Activated CD8-positive, alpha-beta memory T cell treated with anti-CD3 and anti-CD28 coated beads, Interleukin-2, amount 50 U/mL, for 1 hour (primary cell): ENCODE data around the gene IFT52.
"Not testable (repeated sequence)": the region's sequence is repeated elsewhere in the genome, so short reads cannot be mapped to it uniquely, and the experiment has no call there.

Experiments used
- DNase-seq: peaks from one replicate; pipeline ENCODE4 v3.0.0-alpha.2; 2020; ENCODE audit errors: extremely low read depth

The IFT52 gene

GRCh38 chr20:43650997-43651525 is 60.3 kb downstream of the IFT52 start:
- no peak for DNase-seq

GRCh38 chr20:43651650-43652184 is 61.0 kb downstream of the IFT52 start:
- not testable (repeated sequence) for DNase-seq

DNA sequence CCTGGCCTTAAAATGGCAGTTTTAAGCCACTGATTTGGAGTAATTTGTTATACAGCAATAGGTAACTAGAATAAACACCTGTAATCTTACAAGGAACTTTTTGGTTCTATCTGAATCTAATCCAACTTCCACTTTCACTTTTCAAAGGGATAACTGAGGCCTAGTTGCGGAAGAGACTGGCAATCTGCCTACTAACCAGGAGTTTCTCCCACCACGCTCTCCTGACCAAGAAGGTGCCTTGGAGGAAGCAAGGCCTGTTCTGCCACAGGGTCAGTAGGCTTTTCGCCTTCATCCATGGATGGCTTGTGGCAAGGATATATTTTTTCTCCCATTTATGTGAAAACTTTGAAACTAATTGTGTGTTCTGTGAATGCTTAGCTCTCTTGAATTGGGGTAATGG is 63.2 kb downstream of the IFT52 start:
- DNase-seq = no peak

DNA sequence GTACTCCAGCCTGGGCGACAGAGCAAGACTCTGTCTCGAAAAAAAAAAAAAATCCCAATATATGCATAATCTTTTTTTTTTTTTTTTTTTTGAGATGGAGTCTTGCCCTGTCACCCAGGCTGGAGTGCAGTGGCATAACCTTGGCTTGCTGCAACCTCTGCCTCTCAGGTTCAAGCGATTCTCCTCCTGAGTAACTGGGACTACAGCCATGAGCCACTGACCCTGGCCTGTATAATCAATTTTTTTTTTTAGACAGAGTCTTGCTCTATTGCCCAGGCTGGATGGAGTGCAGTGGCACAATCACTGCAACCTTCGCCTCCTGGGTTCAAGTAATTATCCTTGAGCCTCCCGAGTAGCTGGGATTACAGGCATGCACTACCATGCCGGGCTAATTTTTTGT is 64.4 kb downstream of the IFT52 start:
- not testable (repeated sequence) for DNase-seq

- DNase-seq = no peak
These were observed 65.2 kb downstream of the IFT52 start for GRCh38 chr20:43655937-43656336.

- DNase-seq = no peak
These were observed 67.5 kb downstream of the IFT52 start for GRCh38 chr20:43658069-43658722.

- DNase-seq = no peak
These were observed 68.1 kb downstream of the IFT52 start for GRCh38 chr20:43658723-43659419.

GRCh38 chr20:43662943-43663655 is 72.4 kb downstream of the IFT52 start:
- no peak for DNase-seq

DNA sequence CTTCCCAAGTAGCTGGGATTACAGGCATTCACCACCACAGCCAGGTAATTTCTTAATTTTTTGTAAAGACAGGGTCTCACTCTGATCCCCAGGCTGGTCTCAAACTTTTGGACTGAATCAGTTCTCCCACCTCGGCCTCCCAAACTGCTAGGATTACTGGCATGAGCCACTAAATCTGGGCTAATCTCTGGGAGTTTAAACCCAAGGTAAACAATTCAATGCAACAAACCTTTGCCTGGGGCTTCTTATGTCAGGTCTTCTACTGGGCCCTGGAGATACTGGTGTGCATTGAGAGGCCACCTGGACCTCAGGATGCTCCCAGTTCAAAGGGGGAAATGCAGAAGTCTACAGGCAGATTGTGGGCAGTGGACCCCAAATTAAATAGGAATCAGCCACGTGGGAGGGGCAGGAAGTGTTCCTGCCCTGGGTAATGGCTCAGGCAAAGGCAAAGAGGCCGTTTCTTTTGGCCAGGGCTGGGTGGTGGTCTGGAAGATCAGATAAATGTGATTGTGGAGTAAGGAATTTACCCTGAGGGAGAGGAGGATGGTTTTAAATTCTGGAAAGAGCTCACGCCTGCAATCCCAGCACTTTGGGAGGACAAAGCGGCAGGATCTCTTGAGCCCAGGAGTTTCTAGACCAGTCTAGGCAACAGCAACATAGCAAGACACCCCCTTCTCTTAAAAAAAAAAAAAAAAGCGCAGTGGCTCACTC is 74.9 kb downstream of the IFT52 start:
- no peak for DNase-seq

DNA sequence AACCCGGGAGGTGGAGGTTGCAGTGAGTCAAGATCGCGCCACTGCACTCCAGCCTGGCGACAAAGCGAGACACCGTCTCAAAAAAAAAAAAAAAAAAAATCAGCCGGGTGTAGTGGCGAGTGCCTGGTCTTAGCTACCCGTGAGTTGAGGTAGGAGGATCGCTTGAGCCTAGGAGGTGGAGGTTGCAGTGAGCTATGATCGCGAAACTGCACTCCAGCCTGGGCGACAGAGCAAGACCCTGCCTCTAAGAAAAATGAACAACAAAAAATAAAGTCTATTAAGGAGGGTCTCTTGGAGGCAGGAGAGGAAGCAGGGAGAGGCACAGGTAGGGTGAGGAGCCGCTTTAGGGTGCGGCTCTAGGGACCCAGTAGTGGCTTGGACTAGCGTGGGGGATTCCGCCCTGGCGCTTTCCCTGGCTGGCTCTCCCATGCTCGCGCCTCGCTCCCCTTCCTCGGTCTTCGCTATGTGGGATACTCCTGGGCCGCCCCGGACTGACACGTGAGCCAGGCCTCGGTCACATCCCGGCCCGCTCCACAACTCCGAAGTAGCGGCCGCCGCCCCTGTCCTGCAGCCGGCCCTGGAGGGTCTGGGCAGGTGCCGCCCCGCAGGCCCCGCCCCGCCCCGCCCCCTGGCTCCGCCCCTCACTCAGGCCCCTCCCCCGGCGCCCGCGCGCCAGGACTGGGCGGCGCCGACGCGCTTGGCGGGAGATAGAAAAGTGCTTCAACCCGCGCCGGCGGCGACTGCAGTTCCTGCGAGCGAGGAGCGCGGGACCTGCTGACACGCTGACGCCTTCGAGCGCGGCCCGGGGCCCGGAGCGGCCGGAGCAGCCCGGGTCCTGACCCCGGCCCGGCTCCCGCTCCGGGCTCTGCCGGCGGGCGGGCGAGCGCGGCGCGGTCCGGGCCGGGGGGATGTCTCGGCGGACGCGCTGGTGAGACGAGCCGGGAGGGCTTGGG is 75.9 kb downstream of the IFT52 start, which contains the start of gene MYBL2:
Gene MYBL2, plus strand, starts transcription at position 739 of the 953 bp plus-strand sequence. Its CDS starts 170 bp downstream, at position 909.
- DNase-seq = no peak

GRCh38 chr20:43667341-43668132 is 76.8 kb downstream of the IFT52 start:
- DNase-seq = no peak

GRCh38 chr20:43669332-43669731 is 78.6 kb downstream of the IFT52 start:
- no peak for DNase-seq

DNA sequence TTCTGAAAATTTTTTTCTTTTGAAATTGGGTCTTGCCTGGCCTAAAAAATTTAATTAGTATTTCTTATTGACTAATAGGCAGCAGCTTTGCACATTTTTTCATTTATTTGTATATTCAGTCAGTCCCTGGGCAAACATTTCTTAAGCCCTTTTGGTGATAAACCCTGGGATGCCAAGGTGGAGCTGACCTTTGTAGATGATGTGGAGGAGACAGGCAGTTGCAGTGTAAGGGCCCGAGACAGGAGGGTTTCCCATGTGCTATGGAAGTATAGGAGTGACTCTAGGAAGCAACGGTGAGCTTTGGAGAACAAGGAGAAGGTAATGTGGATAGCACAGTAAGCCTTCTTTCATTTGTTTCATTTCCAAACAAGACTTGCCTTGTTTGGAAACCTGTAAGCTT is 79.7 kb downstream of the IFT52 start:
- no peak for DNase-seq

GRCh38 chr20:43676368-43676767 is 85.6 kb downstream of the IFT52 start:
- no peak for DNase-seq

GRCh38 chr20:43680981-43681380 is 90.2 kb downstream of the IFT52 start:
- DNase-seq = no peak

DNA sequence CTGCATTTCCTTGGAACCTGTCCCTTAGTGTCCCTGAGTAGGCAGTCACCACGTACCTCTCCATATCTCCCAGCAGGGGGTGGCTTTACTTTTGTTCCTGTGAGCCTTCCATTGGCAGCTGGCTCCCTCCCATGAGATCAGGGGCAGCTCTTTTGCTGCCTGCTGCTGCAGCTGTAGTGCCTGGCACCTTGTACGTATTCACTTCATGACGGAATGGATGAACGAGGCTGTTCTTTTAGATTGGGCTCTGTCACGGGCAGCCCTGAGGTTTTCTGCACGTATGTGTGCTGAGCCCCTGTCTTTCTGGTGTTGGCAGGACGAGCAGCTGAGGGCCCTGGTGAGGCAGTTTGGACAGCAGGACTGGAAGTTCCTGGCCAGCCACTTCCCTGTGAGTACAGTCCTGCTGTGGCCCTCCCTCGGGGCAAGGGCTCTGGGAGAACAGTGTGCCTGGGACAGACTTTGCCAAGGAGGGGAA is 90.8 kb downstream of the IFT52 start:
- DNase-seq = no peak

- DNase-seq = no peak
These were observed 91.3 kb downstream of the IFT52 start for GRCh38 chr20:43681991-43682410.

- no peak for DNase-seq
These were observed 91.7 kb downstream of the IFT52 start for GRCh38 chr20:43682446-43682845.

- DNase-seq = no peak
These were observed 96.1 kb downstream of the IFT52 start for GRCh38 chr20:43686820-43687219.
